C4-2B (cell line): ENCODE results near the gene GBE1.

ENCODE experiments used
- H3K27ac ChIP-seq: fragments of 450-650 bp; 2 replicates; pipeline ENCODE4 v1.5.1; 2017
- ZFX ChIP-seq: fragments of 450-650 bp; IDR thresholded peaks from 2 replicates; pipeline ENCODE4 v1.6.1; 2017
- TF ChIP-seq, protein P1 (sequence below): fragments of 450-650 bp; conservative IDR thresholded peaks from 2 replicates; pipeline ENCODE4 v1.5.1; 2017; ENCODE audit warnings: mild to moderate bottlenecking

GBE1 gene

DNA sequence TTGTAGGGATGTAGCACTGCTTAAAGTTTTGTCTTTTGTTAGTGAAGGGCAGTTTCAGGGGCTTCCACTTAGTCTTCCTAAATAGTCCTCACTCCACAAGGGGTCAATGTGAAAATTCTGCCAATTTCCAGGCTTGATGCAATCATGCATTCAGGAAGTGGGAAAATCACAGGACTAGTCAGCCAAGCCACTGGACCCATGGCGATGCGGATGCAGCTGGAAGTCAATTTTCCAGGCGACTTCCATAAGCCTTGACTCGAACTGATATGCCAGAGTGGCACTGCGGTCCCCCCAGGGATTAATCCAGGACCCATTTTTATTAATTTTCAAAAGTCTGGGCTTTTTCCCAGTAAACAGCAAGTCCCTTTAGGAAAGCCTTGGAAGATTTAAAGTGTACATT, 26.1 kb downstream of the GBE1 start:
- no peak overlapping the region for H3K27ac ChIP-seq
- TF ChIP-seq ZFX, result no peak
- TF ChIP-seq, protein P1, sequence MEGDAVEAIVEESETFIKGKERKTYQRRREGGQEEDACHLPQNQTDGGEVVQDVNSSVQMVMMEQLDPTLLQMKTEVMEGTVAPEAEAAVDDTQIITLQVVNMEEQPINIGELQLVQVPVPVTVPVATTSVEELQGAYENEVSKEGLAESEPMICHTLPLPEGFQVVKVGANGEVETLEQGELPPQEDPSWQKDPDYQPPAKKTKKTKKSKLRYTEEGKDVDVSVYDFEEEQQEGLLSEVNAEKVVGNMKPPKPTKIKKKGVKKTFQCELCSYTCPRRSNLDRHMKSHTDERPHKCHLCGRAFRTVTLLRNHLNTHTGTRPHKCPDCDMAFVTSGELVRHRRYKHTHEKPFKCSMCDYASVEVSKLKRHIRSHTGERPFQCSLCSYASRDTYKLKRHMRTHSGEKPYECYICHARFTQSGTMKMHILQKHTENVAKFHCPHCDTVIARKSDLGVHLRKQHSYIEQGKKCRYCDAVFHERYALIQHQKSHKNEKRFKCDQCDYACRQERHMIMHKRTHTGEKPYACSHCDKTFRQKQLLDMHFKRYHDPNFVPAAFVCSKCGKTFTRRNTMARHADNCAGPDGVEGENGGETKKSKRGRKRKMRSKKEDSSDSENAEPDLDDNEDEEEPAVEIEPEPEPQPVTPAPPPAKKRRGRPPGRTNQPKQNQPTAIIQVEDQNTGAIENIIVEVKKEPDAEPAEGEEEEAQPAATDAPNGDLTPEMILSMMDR, result no peak

DNA sequence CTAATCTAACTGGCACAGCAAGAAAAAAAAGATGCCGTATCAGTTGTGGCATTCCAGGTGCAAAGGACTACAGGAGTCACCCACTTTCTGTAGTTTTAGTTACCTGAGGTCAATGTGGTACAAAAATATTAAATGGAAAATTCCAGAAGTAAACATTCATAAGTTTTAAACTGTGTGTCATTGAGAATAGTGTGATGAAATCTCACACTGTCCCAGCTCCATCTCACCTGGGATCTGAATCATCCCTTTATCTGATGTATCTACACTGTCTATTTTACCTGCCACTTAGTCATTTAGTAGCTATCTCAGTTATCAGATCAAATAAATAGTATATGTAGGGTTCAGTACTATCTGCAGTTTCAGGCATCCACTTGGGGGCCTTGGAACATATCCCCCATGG, 26.7 kb downstream of the GBE1 start:
- no peak overlapping the region for H3K27ac ChIP-seq
- no peak for TF ChIP-seq ZFX
- TF ChIP-seq, protein P1, result no peak

DNA sequence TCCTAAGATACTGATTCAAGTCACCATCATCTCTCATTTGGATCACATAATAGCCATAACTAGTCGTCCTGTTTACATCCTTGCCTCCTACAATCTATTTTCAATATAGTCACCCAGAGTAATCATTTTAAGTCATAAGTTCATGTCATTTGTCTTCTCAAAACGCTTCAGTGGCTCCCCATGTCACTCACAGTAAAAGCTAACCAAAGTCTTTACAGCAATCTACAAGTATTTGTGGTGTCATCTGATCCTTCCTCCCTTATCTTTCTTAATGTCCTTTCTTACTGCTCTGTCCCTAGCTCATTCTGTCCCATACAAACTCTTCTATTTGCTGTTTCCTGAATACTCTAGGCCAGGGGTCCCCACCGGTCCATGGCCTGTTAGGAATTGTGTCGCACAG, 28.8 kb downstream of the GBE1 start:
- no peak overlapping the region for H3K27ac ChIP-seq

DNA sequence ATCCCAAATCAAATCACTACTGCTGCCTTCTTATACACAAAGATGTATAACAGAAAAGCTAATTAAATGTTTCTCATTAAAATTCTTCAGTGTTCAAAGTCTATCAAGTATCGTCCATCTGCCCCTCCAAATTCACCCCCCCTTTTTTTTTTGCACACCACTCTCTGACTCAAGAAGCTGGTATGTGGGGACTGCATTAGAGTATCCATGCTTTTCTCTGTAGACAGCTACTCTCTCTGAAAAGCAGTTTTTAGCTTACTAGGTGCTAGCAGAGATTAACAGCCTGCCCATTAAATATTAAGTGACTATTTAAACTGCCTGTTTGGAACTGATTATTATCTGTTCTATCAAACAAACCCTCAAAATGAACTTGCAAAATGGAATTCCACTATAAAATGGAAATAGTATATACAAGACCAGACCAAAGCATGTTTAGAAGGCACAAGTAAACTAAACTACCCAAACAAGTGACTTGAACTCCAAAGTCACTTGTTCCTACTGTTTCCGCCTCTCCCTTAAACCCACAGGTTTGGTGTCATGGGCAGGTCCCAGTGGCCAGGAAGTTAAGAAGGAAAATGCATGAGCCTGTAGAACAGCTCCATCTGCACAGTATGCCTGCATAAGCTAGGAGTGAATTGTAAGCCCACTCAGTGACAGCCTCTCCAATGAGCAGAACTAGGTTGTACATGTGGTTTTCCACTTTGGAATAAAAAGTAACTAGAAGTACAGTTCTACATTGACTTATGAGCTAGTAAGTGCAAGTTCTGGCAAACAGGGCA, 32.5 kb downstream of the GBE1 start:
- H3K27ac ChIP-seq, result no peak overlapping the region
- TF ChIP-seq, protein P1, result no peak
- TF ChIP-seq ZFX, result no peak

More for the DNA sequence above, 28.8 kb downstream of the GBE1 start:
- TF ChIP-seq, protein P1, result no peak
- no peak for TF ChIP-seq ZFX

DNA sequence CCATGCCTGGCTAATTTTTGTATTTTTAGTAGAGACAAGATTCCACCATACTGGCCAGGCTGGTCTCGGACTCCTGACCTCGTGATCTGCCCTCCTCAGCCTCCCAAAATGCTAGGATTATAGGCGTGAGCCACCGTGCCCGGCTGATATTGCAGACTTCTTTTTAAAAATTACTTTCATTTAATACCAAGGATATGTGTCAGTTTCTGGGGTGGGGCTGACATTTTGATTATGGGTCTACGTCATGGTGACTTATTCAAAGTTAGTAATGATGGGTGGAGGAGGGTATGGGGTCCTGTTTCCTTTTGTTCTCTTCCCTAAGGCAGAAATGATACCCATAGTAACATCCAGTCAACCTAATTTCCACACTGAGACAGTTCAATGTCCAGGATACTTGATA, 34.7 kb downstream of the GBE1 start:
- no peak overlapping the region for H3K27ac ChIP-seq
- TF ChIP-seq ZFX, result no peak
- TF ChIP-seq, protein P1, result no peak

DNA sequence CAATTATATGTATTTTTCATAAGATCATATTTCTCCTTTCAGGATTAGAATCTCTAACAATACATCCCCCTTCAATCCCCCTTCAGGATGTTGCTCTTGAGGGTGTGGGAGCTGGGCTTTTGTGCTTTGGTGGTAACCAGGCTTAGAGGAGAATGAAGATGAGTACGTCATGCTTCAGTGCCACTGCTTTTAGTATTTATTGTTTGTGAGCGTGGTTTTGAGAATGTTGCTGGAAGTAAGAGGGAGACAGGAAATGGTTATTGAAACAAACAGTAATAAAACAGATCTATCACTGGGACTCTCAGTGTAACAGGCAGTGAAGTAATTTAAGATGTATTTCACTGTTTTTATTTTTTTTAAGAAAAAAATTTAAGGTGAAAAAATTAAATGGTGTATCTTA, 35.3 kb downstream of the GBE1 start:
- TF ChIP-seq, protein P1, result no peak
- TF ChIP-seq ZFX, result no peak
- H3K27ac ChIP-seq, result no peak overlapping the region

DNA sequence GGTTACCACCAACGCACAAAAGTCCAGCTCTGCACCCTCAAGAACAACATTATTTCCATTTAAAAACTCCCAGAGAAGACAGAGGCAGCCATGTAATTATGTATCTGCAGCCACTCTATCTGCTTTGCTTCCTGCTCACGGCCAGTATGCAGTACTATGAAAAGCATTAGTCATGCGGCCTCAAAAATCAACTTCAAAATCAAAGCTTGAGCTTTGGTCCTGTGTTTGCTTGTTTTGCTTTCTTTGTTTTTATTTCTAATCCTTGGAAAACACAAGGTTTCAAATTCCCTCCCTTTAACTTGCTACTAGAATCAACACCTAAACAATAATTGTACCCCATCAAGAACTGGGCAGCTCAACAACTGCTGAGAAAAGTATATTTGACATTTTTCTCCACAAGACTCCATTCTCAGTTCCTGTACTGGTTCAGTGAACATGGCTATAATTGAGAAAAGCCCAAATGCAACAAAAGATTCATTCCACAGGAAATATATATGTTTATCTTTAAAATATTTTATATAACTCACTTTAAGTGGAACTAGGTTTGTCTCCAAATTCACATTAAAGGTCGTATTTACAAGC, 37.6 kb downstream of the GBE1 start:
- no peak for TF ChIP-seq ZFX
- TF ChIP-seq, protein P1, result no peak
- H3K27ac ChIP-seq, result no peak overlapping the region
